HFFc6 (cell line): ENCODE results near the gene OPTC. TPM values are rescaled to one million over a fixed set of nuclear protein-coding genes. Genes with fewer than 3 reads are reported as not detected.

Experiments used
- DNase-seq: peaks from one replicate; pipeline ENCODE4 v3.0.0-alpha.2; 2018
- H3K27ac Mint-ChIP-seq: 2 replicates; pipeline ENCODE4 v1.8.0; 2020; ENCODE audit warnings: mild to moderate bottlenecking, mixed read lengths
- H3K27me3 Mint-ChIP-seq: 2 replicates; pipeline ENCODE4 v1.8.0; 2021; ENCODE audit warnings: mild to moderate bottlenecking, moderate library complexity, mixed read lengths; ENCODE audit not compliant: insufficient read depth
- H3K36me3 Mint-ChIP-seq: 2 replicates; pipeline ENCODE4 v1.8.0; 2021; ENCODE audit warnings: low read depth, mixed read lengths
- H3K4me1 Mint-ChIP-seq: 2 replicates; pipeline ENCODE4 v1.8.0; 2020; ENCODE audit warnings: low read depth, mixed read lengths
- H3K4me3 Mint-ChIP-seq: 2 replicates; pipeline ENCODE4 v1.8.0; 2020; ENCODE audit warnings: mild to moderate bottlenecking, moderate library complexity, mixed read lengths
- H3K9me3 Mint-ChIP-seq: 2 replicates; pipeline ENCODE4 v1.8.0; 2020; ENCODE audit warnings: mild to moderate bottlenecking, mixed read lengths
- CTCF ChIP-seq: fragments of 200-600 bp; sonication (generic); IDR thresholded peaks from 2 replicates; pipeline ENCODE4 v1.5.0; 2021; ENCODE audit warnings: antibody characterized with exemption, mild to moderate bottlenecking
- total RNA-seq, 6 experiments: library from RNA; stranded (reverse); fragmentation: NEBNext Ultra II Directional; extraction: Animal tissue kit (Norgen Biotek cat#: 25700); gene quantifications; 2 replicates in 1 of 6; 3 replicates in 5 of 6; pipeline ENCODE4 v1.2.3, GENCODE V29; 2021

Gene OPTC
- total RNA-seq, 6 experiments from 2014 or later: not detected

- DNase-seq: no peak
- Mint-ChIP-seq H3K36me3 (no peaks in the 10 kb centered on the region), H3K9me3 (no peaks in the 10 kb centered on the region), H3K4me3 (no peak overlapping the region), H3K27ac (peak overlapping the region; percentile 59; the same call in 1 of the 2 replicates), H3K27me3 (no peaks in the 10 kb centered on the region; the same call in 1 of the 2 replicates), H3K4me1 (peaks cover 46% of the 10 kb centered on the region)
- no peak for TF ChIP-seq CTCF
Measured at GRCh38 chr1:203526130-203526529, 32.2 kb downstream of the OPTC start.

GRCh38 chr1:203526572-203526971 lies 32.6 kb downstream of the OPTC start:
- Mint-ChIP-seq H3K27me3 (no peaks in the 10 kb centered on the region; the same call in 1 of the 2 replicates), H3K36me3 (no peaks in the 10 kb centered on the region), H3K4me1 (peaks cover 42% of the 10 kb centered on the region), H3K9me3 (no peaks in the 10 kb centered on the region), H3K4me3 (no peak overlapping the region), H3K27ac (peak overlapping the region; percentile 59)
- TF ChIP-seq CTCF: no peak
- DNase-seq: no peak

- Mint-ChIP-seq H3K9me3 (no peaks in the 10 kb centered on the region), H3K36me3 (no peaks in the 10 kb centered on the region), H3K4me1 (peaks cover 41% of the 10 kb centered on the region), H3K4me3 (no peak overlapping the region), H3K27ac (peak overlapping the region; percentile 31), H3K27me3 (no peaks in the 10 kb centered on the region; the same call in 1 of the 2 replicates)
- no peak for TF ChIP-seq CTCF
- no peak for DNase-seq
Measured at GRCh38 chr1:203527013-203527412, 33.1 kb downstream of the OPTC start.

GRCh38 chr1:203528063-203528462 lies 34.1 kb downstream of the OPTC start:
- no peak for DNase-seq
- H3K36me3 Mint-ChIP-seq: no peaks in the 10 kb centered on the region
- peaks cover 41% of the 10 kb centered on the region for H3K4me1 Mint-ChIP-seq
- H3K27me3 Mint-ChIP-seq: no peaks in the 10 kb centered on the region; the same call in 1 of the 2 replicates
- H3K4me3 Mint-ChIP-seq: no peak overlapping the region
- H3K27ac Mint-ChIP-seq: no peak overlapping the region
- no peaks in the 10 kb centered on the region for H3K9me3 Mint-ChIP-seq
- TF ChIP-seq CTCF: no peak

- Mint-ChIP-seq H3K4me3 (no peak overlapping the region), H3K27ac (no peak overlapping the region), H3K9me3 (no peaks in the 10 kb centered on the region), H3K36me3 (no peaks in the 10 kb centered on the region), H3K27me3 (no peaks in the 10 kb centered on the region; the same call in 1 of the 2 replicates), H3K4me1 (peaks cover 52% of the 10 kb centered on the region)
- DNase-seq: no peak
- no peak for TF ChIP-seq CTCF
Measured at GRCh38 chr1:203528976-203529835, 35.3 kb downstream of the OPTC start.
